HepG2 (cell line): Measurements from ENCODE around the gene ZDHHC7. TPM values are rescaled to one million over a fixed set of nuclear protein-coding genes. Genes with fewer than 3 reads are reported as not detected.
A peak's percentile ranks its signal among the peaks of the same experiment; 100 is the strongest.

Experiments used
- ATAC-seq: fragments of 200-7000 bp; cut with Tn5 transposase; 3 replicates; pipeline ENCODE4 v1.9.1; 2020; ENCODE audit warnings: mild to moderate bottlenecking, moderate library complexity
- BruUV-seq: library from RNA; stranded (reverse); fragments of 400-500 nt; replicated peaks from 2 replicates; lab custom pipeline; 2021; lab: Mats Ljungman, UMichigan
- CTCF ChIA-PET: fragments of 300-600 bp; formaldehyde crosslinking; extraction: SDS; loops from one replicate; lab custom pipeline; 2021; ENCODE audit warnings: low total read pairs, inconsistent platforms, low intra/inter-chr PET ratio; lab: Yijun Ruan, JAX
- POLR2A ChIA-PET: fragments of 350-600 bp; sonication (Branson Sonifier 250); formaldehyde crosslinking; loops from one replicate; lab custom pipeline; 2020; ENCODE audit warnings: antibody characterized with exemption, inconsistent platforms; lab: Yijun Ruan, JAX
- DNase-seq: peaks from one replicate; pipeline ENCODE4 v3.0.0-alpha.2; 2015; ENCODE audit warnings: low spot score
- FAIRE-seq: peaks from 3 replicates; lab custom pipeline; 2011; peaks lifted over from hg19 to GRCh38; lab: Jason Lieb, UNC
- H2AFZ ChIP-seq: one replicate; pipeline ENCODE4 v1.6.1; 2011; ENCODE audit warnings: low read length, inconsistent platforms
- H3K27ac ChIP-seq: fragments of 300-600 bp; 3 replicates; pipeline ENCODE4 v1.8.0; 2011; ENCODE audit warnings: mixed run types, mild to moderate bottlenecking, mixed read lengths, low read length, inconsistent platforms; ENCODE audit not compliant: insufficient read depth; ENCODE audit errors: extremely low read length
- H3K27me3 ChIP-seq, 2 experiments: fragments of 200-600 bp in 1 of 2; 2 replicates in 1 of 2; 3 replicates in 1 of 2; pipeline versions ENCODE4 v1.6.0 to v1.8.0; 2011; ENCODE audit warnings: low read length in 2 of 2, mild to moderate bottlenecking in 2 of 2, moderate library complexity in 2 of 2, inconsistent platforms in 1 of 2; ENCODE audit not compliant: insufficient read depth in 2 of 2, control insufficient read depth in 1 of 2
- H3K36me3 ChIP-seq, 2 experiments: fragments of 200-600 bp in 1 of 2; replicated peaks in 1 of 2; 2 replicates in 1 of 2; 3 replicates in 1 of 2; pipeline versions ENCODE4 v1.5.1 to v1.8.0; 2011; ENCODE audit warnings: low read length in 2 of 2, inconsistent platforms in 1 of 2; ENCODE audit not compliant: insufficient read depth in 2 of 2, control insufficient read depth in 1 of 2
- H3K4me1 ChIP-seq: 2 replicates; pipeline ENCODE4 v1.5.1; 2012; ENCODE audit warnings: low read length, inconsistent platforms; ENCODE audit not compliant: insufficient read depth
- H3K4me2 ChIP-seq: 2 replicates; pipeline ENCODE4 v1.6.0; 2011; ENCODE audit warnings: low read depth, low read length, inconsistent platforms
- H3K4me3 ChIP-seq, 3 experiments: fragments of 200-600 bp in 1 of 3; sonication (generic), shearing (Covaris generic) in 1 of 3; replicated peaks in 1 of 3; 2 replicates each; pipeline ENCODE4 v1.5.1; 2011 to 2016; ENCODE audit warnings: low read length in 3 of 3, inconsistent platforms in 2 of 3, low read depth in 2 of 3, mild to moderate bottlenecking in 2 of 3, control low read depth in 1 of 3, mixed read lengths in 1 of 3; ENCODE audit not compliant: insufficient read depth in 1 of 3
- H3K79me2 ChIP-seq: one replicate; pipeline ENCODE4 v1.6.1; 2011; ENCODE audit warnings: low read length, inconsistent platforms; ENCODE audit not compliant: insufficient read depth
- H3K9ac ChIP-seq: 2 replicates; pipeline ENCODE4 v1.6.0; 2011; ENCODE audit warnings: mild to moderate bottlenecking, low read depth, low read length, inconsistent platforms; ENCODE audit not compliant: insufficient read depth
- H3K9me3 ChIP-seq: 2 replicates; pipeline ENCODE4 v1.5.1; 2012; ENCODE audit warnings: mild to moderate bottlenecking, low read length
- H4K20me1 ChIP-seq: 2 replicates; pipeline ENCODE4 v1.6.0; 2011; ENCODE audit warnings: inconsistent platforms, mild to moderate bottlenecking, low read length, moderate library complexity; ENCODE audit not compliant: insufficient read depth
- PCBP1 ChIP-seq: fragments of 200-400 bp; formaldehyde crosslinking; IDR thresholded peaks from 2 replicates; pipeline ENCODE4 v1.6.1; 2017; ENCODE audit warnings: mild to moderate bottlenecking, low read depth, low read length, borderline replicate concordance
- SALL1 ChIP-seq: sonication (generic); formaldehyde crosslinking; IDR thresholded peaks from 2 replicates; pipeline ENCODE4 v1.8.0; 2022; ENCODE audit warnings: mild to moderate bottlenecking, missing genetic modification reagents
- STAT5B ChIP-seq: sonication (generic); formaldehyde crosslinking; IDR thresholded peaks from 2 replicates; pipeline ENCODE4 v1.4.0; 2020; ENCODE audit warnings: missing genetic modification reagents
- YY1 ChIP-seq: IDR thresholded peaks from 2 replicates; pipeline ENCODE4 v1.6.1; 2011; ENCODE audit warnings: low read length, low read depth, moderate library complexity, mild to moderate bottlenecking; ENCODE audit not compliant: insufficient read depth, insufficient replicate concordance
- ZMYM4 ChIP-seq: sonication (generic); formaldehyde crosslinking; IDR thresholded peaks from 2 replicates; pipeline ENCODE4 v1.8.1; 2023; ENCODE audit warnings: mild to moderate bottlenecking, missing genetic modification reagents
- ZNF143 ChIP-seq: sonication (generic); formaldehyde crosslinking; IDR thresholded peaks from 2 replicates; pipeline ENCODE4 v1.4.0; 2020; ENCODE audit warnings: missing genetic modification reagents
- ZNF326 ChIP-seq: sonication (generic); formaldehyde crosslinking; IDR thresholded peaks from 2 replicates; pipeline ENCODE4 v1.4.0; 2020; ENCODE audit warnings: missing genetic modification reagents, borderline replicate concordance
- ZNF382 ChIP-seq: sonication (generic); formaldehyde crosslinking; IDR thresholded peaks from 2 replicates; pipeline ENCODE4 v1.5.0; 2020; ENCODE audit warnings: missing genetic modification reagents, mild to moderate bottlenecking, borderline replicate concordance
- ZNF772 ChIP-seq: sonication (generic); formaldehyde crosslinking; IDR thresholded peaks from 2 replicates; pipeline ENCODE4 v1.5.0; 2020; ENCODE audit warnings: mild to moderate bottlenecking, missing genetic modification reagents
- WGBS: methylation state at CpG from one replicate; pipeline ENCODE4 v1.1.6; 2017; ENCODE audit warnings: low lambda C conversion rate; 5-methylcytosine and 5-hydroxymethylcytosine counted together
- in situ Hi-C: cut with HindIII; loops from 2 replicates; pipeline ENCODE4 v1.10.0; 2017; ENCODE audit warnings: low pct_unique_long_range_greater_than_20kb; ENCODE audit not compliant: extremely low pct_ligation_motif_present
- intact Hi-C: fragments of 100-400 bp; cut with micrococcal nuclease; formaldehyde crosslinking; loops from one replicate; pipeline ENCODE4 v1.10.0; 2022; ENCODE audit not compliant: unreplicated experiment
- polyA plus RNA-seq, 8 experiments: library from polyadenylated mRNA; depleted of rRNA in 3 of 8; stranded (reverse) in 7 of 8; unstranded in 1 of 8; fragments of >200 nt; fragmentation: Illumina TruSeq in 4 of 8; extraction: Trizol in 4 of 8; gene quantifications; 2 replicates each; pipeline versions ENCODE4 v1.2.1 to v1.2.3, GENCODE V29; 2011 to 2016; ENCODE audit warnings: low read depth in 4 of 8, missing spikeins in 1 of 8, mixed read lengths in 1 of 8; ENCODE audit not compliant: insufficient read depth in 1 of 8
- total RNA-seq, 5 experiments: library from RNA; depleted of rRNA; stranded (reverse); fragments of >200 nt; fragmentation: Illumina TruSeq; extraction: Trizol; gene quantifications; 2 replicates each; pipeline ENCODE4 v1.2.3, GENCODE V29; 2016; ENCODE audit warnings: low read depth in 1 of 5
- TF ChIP-seq, protein P1 (sequence below): sonication (generic); formaldehyde crosslinking; IDR thresholded peaks from 2 replicates; pipeline ENCODE4 v1.5.1; 2020; ENCODE audit warnings: mild to moderate bottlenecking, missing genetic modification reagents, moderate library complexity
- TF ChIP-seq, protein P2 (sequence below): sonication (generic); formaldehyde crosslinking; IDR thresholded peaks from 2 replicates; pipeline ENCODE4 v1.5.0; 2020; ENCODE audit warnings: missing genetic modification reagents, mild to moderate bottlenecking, borderline replicate concordance
- TF ChIP-seq, protein P3 (sequence below): sonication (generic); formaldehyde crosslinking; IDR thresholded peaks from 2 replicates; pipeline ENCODE4 v1.5.0; 2020; ENCODE audit warnings: missing genetic modification reagents
- TF ChIP-seq, protein P4 (sequence below): sonication (generic); formaldehyde crosslinking; IDR thresholded peaks from 2 replicates; pipeline ENCODE4 v1.8.1; 2023; ENCODE audit warnings: mild to moderate bottlenecking, missing genetic modification reagents

Gene ZDHHC7
- total and polyA plus RNA-seq, 2 of the 13 experiments (the other 11 are each of a cell fraction or from before 2014, with no cell fraction given), result 46.8 to 67.6 TPM

DNA sequence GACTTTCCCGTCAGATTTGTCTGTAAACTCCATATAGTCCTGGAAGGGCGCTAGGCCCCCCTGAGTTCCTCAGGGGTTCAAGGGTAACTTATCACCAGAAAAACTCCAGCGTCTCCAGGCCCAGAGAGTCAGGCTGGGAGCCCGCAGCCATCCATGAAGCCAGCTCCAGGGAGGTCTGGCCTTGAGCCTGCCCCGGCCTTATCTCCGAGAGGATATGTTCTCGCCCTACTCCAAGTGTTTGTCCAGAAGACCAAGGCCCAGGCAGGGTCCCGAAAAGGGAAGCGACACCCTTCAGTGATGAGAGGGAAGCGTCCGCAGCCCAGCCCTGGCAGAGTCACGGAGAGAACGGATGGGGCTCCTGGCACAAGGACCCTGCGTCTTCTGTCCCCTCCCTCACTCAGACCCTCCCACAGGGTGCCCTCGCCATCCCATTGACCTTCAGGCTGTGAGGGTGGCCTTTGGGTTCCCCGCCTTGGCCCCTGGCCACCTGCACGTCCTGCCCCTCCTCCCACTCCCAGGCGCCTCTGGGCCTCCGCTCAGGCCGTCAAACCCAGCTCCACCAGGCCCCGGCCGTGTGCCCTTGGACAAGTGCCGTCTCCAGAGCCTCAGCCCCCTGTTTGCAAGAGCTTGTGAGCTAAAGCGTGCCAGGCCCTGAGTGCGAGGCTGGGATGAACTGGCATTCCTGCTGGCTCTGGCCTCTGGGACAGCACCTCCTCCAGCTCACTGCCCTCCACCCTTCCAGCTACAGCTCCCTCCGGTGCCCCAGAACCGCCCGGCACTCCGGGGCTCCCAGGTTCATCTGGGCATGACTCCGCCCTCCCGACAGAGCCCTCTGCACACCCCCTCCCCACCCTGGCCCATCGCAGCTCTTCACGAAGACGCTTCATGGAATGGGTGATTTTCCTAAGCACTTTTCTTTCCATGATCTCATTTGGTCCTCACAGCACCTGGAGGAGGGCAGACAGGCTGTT lies 83.4 kb downstream of the ZDHHC7 start:
- Histone ChIP-seq H3K4me2 (peak overlapping the region; percentile 29; the same call in 1 of the 2 replicates), H4K20me1 (no peaks in the 10 kb centered on the region), H3K9ac (no peak overlapping the region), H3K4me1 (peaks cover 34% of the 10 kb centered on the region), H3K27me3 (peaks cover 9 to 41% of the 10 kb centered on the region in 2 experiments; a peak in 4 of 5 replicates), H3K79me2 (no peaks in the 10 kb centered on the region), H3K27ac (no peak overlapping the region), H3K4me3 (no peak overlapping the region), H3K36me3 (no peaks in the 10 kb centered on the region), H3K9me3 (no peaks in the 10 kb centered on the region), H2AFZ (no peak overlapping the region)
- DNase-seq (no peak), ATAC-seq (no peak), FAIRE-seq (no peak)
- 35% methylated on average over 28 of the region's 34 CpGs for WGBS
- POLR2A ChIA-PET, result no interaction called here
- CTCF ChIA-PET, result interaction anchor here (1.4 to 4.3 kb wide), 2 partner anchors 42 to 43 kb away, joined by 3 to 49 read pairs; no protein-coding TSS in a partner anchor
- in situ Hi-C loops, result loop anchor here (5.0 kb wide), 1 partner anchor 39 kb away; no protein-coding TSS in a partner anchor
- intact Hi-C loops, result no loop called here
- BruUV-seq, result no TSS peak
- TF ChIP-seq, protein P1, sequence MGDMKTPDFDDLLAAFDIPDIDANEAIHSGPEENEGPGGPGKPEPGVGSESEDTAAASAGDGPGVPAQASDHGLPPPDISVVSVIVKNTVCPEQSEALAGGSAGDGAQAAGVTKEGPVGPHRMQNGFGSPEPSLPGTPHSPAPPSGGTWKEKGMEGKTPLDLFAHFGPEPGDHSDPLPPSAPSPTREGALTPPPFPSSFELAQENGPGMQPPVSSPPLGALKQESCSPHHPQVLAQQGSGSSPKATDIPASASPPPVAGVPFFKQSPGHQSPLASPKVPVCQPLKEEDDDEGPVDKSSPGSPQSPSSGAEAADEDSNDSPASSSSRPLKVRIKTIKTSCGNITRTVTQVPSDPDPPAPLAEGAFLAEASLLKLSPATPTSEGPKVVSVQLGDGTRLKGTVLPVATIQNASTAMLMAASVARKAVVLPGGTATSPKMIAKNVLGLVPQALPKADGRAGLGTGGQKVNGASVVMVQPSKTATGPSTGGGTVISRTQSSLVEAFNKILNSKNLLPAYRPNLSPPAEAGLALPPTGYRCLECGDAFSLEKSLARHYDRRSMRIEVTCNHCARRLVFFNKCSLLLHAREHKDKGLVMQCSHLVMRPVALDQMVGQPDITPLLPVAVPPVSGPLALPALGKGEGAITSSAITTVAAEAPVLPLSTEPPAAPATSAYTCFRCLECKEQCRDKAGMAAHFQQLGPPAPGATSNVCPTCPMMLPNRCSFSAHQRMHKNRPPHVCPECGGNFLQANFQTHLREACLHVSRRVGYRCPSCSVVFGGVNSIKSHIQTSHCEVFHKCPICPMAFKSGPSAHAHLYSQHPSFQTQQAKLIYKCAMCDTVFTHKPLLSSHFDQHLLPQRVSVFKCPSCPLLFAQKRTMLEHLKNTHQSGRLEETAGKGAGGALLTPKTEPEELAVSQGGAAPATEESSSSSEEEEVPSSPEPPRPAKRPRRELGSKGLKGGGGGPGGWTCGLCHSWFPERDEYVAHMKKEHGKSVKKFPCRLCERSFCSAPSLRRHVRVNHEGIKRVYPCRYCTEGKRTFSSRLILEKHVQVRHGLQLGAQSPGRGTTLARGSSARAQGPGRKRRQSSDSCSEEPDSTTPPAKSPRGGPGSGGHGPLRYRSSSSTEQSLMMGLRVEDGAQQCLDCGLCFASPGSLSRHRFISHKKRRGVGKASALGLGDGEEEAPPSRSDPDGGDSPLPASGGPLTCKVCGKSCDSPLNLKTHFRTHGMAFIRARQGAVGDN (CRISPR knock-in tag), result peak; percentile 41
- 0 out of 2 replicates have a peak, but pooled peaks have one; percentile 33 for TF ChIP-seq PCBP1
- TF ChIP-seq YY1, result no peak
- no peak for TF ChIP-seq ZMYM4 (CRISPR knock-in tag)
- TF ChIP-seq, protein P2, sequence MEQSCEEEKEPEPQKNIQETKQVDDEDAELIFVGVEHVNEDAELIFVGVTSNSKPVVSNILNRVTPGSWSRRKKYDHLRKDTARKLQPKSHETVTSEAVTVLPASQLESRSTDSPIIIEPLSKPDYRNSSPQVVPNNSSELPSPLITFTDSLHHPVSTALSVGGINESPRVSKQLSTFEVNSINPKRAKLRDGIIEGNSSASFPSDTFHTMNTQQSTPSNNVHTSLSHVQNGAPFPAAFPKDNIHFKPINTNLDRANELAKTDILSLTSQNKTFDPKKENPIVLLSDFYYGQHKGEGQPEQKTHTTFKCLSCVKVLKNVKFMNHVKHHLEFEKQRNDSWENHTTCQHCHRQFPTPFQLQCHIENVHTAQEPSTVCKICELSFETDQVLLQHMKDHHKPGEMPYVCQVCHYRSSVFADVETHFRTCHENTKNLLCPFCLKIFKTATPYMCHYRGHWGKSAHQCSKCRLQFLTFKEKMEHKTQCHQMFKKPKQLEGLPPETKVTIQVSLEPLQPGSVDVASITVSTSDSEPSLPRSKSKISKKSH (CRISPR knock-in tag), result 0 out of 2 replicates have a peak, but pooled peaks have one; percentile 24
- no peak for TF ChIP-seq ZNF382
- TF ChIP-seq ZNF326 (CRISPR knock-in tag), result no peak
- TF ChIP-seq STAT5B (CRISPR knock-in tag), result no peak
- TF ChIP-seq ZNF143 (CRISPR knock-in tag), result peak; percentile 42; the same call in 1 of the 2 replicates
- TF ChIP-seq, protein P3, sequence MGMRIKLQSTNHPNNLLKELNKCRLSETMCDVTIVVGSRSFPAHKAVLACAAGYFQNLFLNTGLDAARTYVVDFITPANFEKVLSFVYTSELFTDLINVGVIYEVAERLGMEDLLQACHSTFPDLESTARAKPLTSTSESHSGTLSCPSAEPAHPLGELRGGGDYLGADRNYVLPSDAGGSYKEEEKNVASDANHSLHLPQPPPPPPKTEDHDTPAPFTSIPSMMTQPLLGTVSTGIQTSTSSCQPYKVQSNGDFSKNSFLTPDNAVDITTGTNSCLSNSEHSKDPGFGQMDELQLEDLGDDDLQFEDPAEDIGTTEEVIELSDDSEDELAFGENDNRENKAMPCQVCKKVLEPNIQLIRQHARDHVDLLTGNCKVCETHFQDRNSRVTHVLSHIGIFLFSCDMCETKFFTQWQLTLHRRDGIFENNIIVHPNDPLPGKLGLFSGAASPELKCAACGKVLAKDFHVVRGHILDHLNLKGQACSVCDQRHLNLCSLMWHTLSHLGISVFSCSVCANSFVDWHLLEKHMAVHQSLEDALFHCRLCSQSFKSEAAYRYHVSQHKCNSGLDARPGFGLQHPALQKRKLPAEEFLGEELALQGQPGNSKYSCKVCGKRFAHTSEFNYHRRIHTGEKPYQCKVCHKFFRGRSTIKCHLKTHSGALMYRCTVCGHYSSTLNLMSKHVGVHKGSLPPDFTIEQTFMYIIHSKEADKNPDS (CRISPR knock-in tag), result 0 out of 2 replicates have a peak, but pooled peaks have one; percentile 30
- no peak for TF ChIP-seq ZNF772 (CRISPR knock-in tag)
- 0 out of 2 replicates have a peak, but pooled peaks have one; percentile 8 for TF ChIP-seq SALL1 (CRISPR knock-in tag)
- TF ChIP-seq, protein P4, sequence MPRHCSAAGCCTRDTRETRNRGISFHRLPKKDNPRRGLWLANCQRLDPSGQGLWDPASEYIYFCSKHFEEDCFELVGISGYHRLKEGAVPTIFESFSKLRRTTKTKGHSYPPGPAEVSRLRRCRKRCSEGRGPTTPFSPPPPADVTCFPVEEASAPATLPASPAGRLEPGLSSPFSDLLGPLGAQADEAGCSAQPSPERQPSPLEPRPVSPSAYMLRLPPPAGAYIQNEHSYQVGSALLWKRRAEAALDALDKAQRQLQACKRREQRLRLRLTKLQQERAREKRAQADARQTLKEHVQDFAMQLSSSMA (CRISPR knock-in tag), result 0 out of 2 replicates have a peak, but pooled peaks have one; percentile 25
